ENCODE measurements around the gene CCDC88C. TPM values are rescaled to one million over a fixed set of nuclear protein-coding genes. Genes with fewer than 3 reads are reported as not detected.
A peak's percentile ranks its signal among the peaks of the same experiment; 100 is the strongest.

CCDC88C gene
- total RNA-seq, 1 experiment from 2014 or later = 64.8 TPM

DNA sequence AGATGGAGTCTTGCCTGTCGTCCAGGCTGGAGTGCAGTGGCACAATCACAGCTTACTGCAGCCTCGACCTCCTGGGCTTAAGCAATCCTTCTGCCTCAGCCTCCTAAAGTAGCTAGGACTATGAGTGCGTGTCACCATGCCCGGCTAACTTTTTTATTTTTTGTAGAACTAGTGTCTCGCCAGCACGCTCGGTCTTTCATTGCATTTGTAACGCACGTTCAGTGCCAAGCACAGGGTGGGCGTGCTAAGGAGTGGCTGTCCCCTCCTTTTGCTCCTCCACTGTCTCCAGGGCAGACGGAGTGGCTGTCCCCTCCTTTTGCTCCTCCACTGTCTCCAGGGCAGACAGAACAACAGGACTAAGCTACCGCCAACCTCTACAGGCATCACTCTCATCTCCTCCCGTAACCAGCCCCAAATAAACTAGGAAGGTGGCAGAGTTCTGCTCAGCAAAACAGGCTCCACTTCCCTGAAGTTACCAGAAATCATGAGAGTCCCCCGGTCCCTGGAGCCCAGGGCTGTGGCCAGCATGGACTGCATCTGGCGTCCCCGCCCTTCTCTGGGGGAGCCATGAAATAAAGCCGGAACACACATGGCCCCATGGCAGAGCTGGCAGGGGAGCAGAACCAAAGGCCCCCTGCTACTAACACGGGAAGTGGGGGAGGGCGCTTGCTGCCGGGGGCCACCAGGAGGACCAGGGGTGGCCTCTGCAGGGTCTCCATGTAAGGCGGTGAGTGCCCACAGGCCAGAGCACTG is 60.2 kb downstream of the CCDC88C start:
- ChIA-PET CTCF (interaction anchor here (0.8 to 3.8 kb wide), 5 partner anchors 19 to 70 kb away, joined by 3 to 30 read pairs (median 4); no protein-coding TSS in a partner anchor), POLR2A (no interaction called here)
- Mint-ChIP-seq H3K9me3 (no peaks in the 10 kb centered on the region), H3K4me3 (no peak overlapping the region), H3K36me3 (peaks cover 13% of the 10 kb centered on the region), H3K27ac (peak overlapping the region; percentile 59; the same call in 1 of the 2 replicates), H3K27me3 (ENCODE audit: low read depth) (no peaks in the 10 kb centered on the region), H3K4me1 (peaks cover 35% of the 10 kb centered on the region)
- no peak for DNase-seq (ENCODE audit: low spot score)
- no peak for ATAC-seq
- TF ChIP-seq, protein P1, sequence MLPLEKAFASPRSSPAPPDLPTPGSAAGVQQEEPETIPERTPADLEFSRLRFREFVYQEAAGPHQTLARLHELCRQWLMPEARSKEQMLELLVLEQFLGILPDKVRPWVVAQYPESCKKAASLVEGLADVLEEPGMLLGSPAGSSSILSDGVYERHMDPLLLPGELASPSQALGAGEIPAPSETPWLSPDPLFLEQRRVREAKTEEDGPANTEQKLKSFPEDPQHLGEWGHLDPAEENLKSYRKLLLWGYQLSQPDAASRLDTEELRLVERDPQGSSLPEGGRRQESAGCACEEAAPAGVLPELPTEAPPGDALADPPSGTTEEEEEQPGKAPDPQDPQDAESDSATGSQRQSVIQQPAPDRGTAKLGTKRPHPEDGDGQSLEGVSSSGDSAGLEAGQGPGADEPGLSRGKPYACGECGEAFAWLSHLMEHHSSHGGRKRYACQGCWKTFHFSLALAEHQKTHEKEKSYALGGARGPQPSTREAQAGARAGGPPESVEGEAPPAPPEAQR (CRISPR knock-in tag; IDR thresholded peaks at IDR 0.05) = no peak
- TF ChIP-seq MXD4 (CRISPR knock-in tag; IDR thresholded peaks at IDR 0.05; ENCODE audit: borderline replicate concordance) (no peak), TCF7 (CRISPR knock-in tag; IDR thresholded peaks at IDR 0.05; ENCODE audit: low read depth) (no peak), ATF1 (CRISPR knock-in tag; IDR thresholded peaks at IDR 0.05) (no peak), ZNF121 (CRISPR knock-in tag; IDR thresholded peaks at IDR 0.05) (no peak), RELA (CRISPR knock-in tag; IDR thresholded peaks at IDR 0.05; ENCODE audit: borderline replicate concordance) (no peak), ZNF232 (CRISPR knock-in tag; IDR thresholded peaks at IDR 0.05) (no peak), IRF2 (CRISPR knock-in tag; IDR thresholded peaks at IDR 0.05; ENCODE audit: borderline replicate concordance, low read depth) (no peak), ZNF219 (CRISPR knock-in tag; IDR thresholded peaks at IDR 0.05; ENCODE audit: borderline replicate concordance) (no peak), SOX15 (CRISPR knock-in tag; IDR thresholded peaks at IDR 0.05) (no peak), FOXP1 (CRISPR knock-in tag; IDR thresholded peaks at IDR 0.05; ENCODE audit: borderline replicate concordance) (no peak)
- TF ChIP-seq, protein P2, sequence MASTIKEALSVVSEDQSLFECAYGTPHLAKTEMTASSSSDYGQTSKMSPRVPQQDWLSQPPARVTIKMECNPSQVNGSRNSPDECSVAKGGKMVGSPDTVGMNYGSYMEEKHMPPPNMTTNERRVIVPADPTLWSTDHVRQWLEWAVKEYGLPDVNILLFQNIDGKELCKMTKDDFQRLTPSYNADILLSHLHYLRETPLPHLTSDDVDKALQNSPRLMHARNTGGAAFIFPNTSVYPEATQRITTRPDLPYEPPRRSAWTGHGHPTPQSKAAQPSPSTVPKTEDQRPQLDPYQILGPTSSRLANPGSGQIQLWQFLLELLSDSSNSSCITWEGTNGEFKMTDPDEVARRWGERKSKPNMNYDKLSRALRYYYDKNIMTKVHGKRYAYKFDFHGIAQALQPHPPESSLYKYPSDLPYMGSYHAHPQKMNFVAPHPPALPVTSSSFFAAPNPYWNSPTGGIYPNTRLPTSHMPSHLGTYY (CRISPR knock-in tag; IDR thresholded peaks at IDR 0.05) = no peak
- TF ChIP-seq, protein P3, sequence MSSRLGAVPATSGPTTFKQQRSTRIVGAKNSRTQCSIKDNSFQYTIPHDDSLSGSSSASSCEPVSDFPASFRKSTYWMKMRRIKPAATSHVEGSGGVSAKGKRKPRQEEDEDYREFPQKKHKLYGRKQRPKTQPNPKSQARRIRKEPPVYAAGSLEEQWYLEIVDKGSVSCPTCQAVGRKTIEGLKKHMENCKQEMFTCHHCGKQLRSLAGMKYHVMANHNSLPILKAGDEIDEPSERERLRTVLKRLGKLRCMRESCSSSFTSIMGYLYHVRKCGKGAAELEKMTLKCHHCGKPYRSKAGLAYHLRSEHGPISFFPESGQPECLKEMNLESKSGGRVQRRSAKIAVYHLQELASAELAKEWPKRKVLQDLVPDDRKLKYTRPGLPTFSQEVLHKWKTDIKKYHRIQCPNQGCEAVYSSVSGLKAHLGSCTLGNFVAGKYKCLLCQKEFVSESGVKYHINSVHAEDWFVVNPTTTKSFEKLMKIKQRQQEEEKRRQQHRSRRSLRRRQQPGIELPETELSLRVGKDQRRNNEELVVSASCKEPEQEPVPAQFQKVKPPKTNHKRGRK (CRISPR knock-in tag; IDR thresholded peaks at IDR 0.05; ENCODE audit: borderline replicate concordance) = no peak
- TF ChIP-seq, protein P4, sequence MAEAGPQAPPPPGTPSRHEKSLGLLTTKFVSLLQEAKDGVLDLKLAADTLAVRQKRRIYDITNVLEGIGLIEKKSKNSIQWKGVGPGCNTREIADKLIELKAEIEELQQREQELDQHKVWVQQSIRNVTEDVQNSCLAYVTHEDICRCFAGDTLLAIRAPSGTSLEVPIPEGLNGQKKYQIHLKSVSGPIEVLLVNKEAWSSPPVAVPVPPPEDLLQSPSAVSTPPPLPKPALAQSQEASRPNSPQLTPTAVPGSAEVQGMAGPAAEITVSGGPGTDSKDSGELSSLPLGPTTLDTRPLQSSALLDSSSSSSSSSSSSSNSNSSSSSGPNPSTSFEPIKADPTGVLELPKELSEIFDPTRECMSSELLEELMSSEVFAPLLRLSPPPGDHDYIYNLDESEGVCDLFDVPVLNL (CRISPR knock-in tag; IDR thresholded peaks at IDR 0.05; ENCODE audit: borderline replicate concordance, low read depth) = no peak
- TF ChIP-seq, protein P5, sequence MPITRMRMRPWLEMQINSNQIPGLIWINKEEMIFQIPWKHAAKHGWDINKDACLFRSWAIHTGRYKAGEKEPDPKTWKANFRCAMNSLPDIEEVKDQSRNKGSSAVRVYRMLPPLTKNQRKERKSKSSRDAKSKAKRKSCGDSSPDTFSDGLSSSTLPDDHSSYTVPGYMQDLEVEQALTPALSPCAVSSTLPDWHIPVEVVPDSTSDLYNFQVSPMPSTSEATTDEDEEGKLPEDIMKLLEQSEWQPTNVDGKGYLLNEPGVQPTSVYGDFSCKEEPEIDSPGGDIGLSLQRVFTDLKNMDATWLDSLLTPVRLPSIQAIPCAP (CRISPR knock-in tag; IDR thresholded peaks at IDR 0.05) = no peak

DNA sequence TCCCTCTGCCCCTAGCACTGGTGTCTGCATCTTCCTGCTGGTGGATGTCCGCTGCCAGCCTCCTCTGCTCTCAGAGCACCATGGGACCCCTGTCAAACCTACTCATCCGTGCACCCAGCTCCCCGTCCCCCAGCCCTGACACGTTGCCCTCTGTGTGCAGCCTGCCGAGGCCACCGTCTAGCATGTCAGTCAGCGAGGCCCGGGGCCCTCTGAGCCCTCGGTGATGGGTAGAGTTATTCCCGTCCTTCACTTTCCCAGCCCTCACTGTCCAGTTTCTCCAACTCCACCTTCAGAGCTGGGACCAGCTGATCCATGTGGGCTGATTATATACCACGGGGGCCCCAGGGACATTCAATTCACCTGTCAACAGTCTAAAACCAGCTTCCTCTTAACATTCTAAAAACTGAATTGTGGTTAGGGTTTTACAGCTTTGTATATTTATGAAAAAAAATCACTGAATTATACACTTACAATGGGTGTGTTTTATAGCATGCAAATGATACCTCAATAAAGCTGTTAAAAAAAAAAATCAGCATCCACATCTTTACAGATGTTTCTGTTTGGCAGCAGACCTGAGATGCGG is 61.3 kb downstream of the CCDC88C start:
- peaks cover 13% of the 10 kb centered on the region for H3K36me3 Mint-ChIP-seq
- no peaks in the 10 kb centered on the region for H3K9me3 Mint-ChIP-seq
- ChIA-PET POLR2A (no interaction called here), CTCF (interaction anchor here (1.1 to 4.5 kb wide), 7 partner anchors 13 to 92 kb away, joined by 3 to 97 read pairs (median 28); partner anchors contain the start of gene CCDC88C)
- peaks cover 35% of the 10 kb centered on the region for H3K4me1 Mint-ChIP-seq
- DNase-seq (ENCODE audit: low spot score) = no peak
- H3K4me3 Mint-ChIP-seq = no peak overlapping the region
- no peak overlapping the region for H3K27ac Mint-ChIP-seq
- no peaks in the 10 kb centered on the region for H3K27me3 Mint-ChIP-seq (ENCODE audit: low read depth)
- ATAC-seq = no peak
- TF ChIP-seq, protein P6, sequence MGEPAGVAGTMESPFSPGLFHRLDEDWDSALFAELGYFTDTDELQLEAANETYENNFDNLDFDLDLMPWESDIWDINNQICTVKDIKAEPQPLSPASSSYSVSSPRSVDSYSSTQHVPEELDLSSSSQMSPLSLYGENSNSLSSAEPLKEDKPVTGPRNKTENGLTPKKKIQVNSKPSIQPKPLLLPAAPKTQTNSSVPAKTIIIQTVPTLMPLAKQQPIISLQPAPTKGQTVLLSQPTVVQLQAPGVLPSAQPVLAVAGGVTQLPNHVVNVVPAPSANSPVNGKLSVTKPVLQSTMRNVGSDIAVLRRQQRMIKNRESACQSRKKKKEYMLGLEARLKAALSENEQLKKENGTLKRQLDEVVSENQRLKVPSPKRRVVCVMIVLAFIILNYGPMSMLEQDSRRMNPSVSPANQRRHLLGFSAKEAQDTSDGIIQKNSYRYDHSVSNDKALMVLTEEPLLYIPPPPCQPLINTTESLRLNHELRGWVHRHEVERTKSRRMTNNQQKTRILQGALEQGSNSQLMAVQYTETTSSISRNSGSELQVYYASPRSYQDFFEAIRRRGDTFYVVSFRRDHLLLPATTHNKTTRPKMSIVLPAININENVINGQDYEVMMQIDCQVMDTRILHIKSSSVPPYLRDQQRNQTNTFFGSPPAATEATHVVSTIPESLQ (CRISPR knock-in tag; IDR thresholded peaks at IDR 0.05) = no peak
- TF ChIP-seq FOXK1 (CRISPR knock-in tag; IDR thresholded peaks at IDR 0.05) (no peak), SOX15 (CRISPR knock-in tag; IDR thresholded peaks at IDR 0.05) (no peak)
- TF ChIP-seq, protein P7, sequence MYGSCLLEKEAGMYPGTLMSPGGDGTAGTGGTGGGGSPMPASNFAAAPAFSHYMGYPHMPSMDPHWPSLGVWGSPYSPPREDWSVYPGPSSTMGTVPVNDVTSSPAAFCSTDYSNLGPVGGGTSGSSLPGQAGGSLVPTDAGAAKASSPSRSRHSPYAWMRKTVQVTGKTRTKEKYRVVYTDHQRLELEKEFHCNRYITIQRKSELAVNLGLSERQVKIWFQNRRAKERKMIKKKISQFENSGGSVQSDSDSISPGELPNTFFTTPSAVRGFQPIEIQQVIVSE (CRISPR knock-in tag; IDR thresholded peaks at IDR 0.05; ENCODE audit: borderline replicate concordance) = no peak
- TF ChIP-seq, protein P8, sequence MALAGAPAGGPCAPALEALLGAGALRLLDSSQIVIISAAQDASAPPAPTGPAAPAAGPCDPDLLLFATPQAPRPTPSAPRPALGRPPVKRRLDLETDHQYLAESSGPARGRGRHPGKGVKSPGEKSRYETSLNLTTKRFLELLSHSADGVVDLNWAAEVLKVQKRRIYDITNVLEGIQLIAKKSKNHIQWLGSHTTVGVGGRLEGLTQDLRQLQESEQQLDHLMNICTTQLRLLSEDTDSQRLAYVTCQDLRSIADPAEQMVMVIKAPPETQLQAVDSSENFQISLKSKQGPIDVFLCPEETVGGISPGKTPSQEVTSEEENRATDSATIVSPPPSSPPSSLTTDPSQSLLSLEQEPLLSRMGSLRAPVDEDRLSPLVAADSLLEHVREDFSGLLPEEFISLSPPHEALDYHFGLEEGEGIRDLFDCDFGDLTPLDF (CRISPR knock-in tag; IDR thresholded peaks at IDR 0.05) = no peak
